Measurements from ENCODE around the gene RUNX2.
A peak's percentile ranks its signal among the peaks of the same experiment; 100 is the strongest.

The RUNX2 gene

DNA sequence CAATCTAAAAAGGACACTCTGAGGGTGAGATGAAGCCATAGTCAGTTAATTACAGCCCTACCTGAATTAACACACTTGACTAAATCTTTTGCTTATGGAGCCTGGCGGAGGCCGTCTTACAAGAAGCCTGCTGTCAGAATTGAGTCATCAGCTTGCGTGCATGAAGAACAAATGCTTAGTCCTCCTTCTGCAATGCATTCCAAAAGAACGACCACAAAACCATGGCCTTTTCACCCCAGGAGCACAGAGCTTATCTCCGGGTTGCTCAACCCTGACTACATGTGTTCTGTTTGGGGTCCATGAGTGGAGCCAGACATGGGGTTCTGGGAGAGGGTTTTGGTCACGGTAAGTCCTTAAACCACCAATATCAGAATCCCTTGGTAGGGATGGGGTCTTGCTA, 369.5 kb downstream of the RUNX2 start:
- ATAC-seq (replicated peaks) (no peak), DNase-seq (no peak)
- Mint-ChIP-seq H3K36me3 (ENCODE audit: insufficient read depth) (no peaks in the 10 kb centered on the region), H3K4me1 (ENCODE audit: low read depth in 2 of 2) (peaks cover 0 to 4% of the 10 kb centered on the region in 2 donors), H3K4me3 (no peak overlapping the region), H3K27ac (no peak overlapping the region), H3K27me3 (no peaks in the 10 kb centered on the region), H3K9me3 (no peaks in the 10 kb centered on the region)

DNA sequence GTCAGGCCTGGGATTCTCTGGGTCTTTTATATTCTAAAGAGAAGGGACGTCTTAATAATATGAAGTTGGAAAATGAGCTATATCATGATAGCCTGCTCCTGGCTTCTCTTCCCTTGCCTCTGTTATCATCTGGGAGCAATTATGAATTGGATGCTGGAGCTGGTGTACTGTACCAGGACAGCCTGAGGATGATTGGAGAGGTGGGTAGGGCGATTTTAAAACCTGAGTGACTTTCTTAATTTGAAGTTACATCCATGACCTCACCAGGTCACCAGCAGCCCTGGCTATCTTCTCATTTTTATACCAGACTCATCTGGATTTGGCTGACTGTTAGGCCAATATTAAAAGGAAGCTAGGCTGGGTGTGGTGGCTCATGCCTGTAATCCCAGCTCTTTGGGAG, 369.9 kb downstream of the RUNX2 start:
- DNase-seq (no peak), ATAC-seq (replicated peaks) (no peak)
- no peaks in the 10 kb centered on the region for H3K36me3 Mint-ChIP-seq (ENCODE audit: insufficient read depth)
- no peak overlapping the region for H3K4me3 Mint-ChIP-seq
- H3K9me3 Mint-ChIP-seq, result no peaks in the 10 kb centered on the region
- peaks cover 0 to 4% of the 10 kb centered on the region in 2 donors for H3K4me1 Mint-ChIP-seq (ENCODE audit: low read depth in 2 of 2)
- H3K27me3 Mint-ChIP-seq, result no peaks in the 10 kb centered on the region
- H3K27ac Mint-ChIP-seq, result no peak overlapping the region

DNA sequence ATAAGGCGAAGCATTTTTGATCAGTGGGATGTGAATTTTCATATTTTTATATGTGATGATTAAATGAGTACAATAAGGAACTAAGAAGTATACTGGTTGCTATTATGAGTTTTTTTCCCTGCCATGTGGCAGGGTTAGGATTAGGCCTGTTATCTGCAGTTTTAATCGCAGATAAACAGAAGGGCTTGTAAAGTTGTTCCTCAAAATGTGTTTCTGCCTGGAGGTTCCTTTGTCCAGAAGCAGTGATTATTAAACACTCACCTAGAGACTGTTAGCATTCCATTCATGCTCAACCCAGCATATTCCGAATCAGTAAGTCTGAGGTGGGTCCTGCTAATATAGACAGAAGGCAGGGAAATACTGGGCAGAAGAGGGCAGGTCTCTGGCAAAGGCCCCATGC, 371.5 kb downstream of the RUNX2 start:
- Mint-ChIP-seq H3K36me3 (ENCODE audit: insufficient read depth) (no peaks in the 10 kb centered on the region), H3K9me3 (no peaks in the 10 kb centered on the region), H3K4me1 (ENCODE audit: low read depth in 2 of 2) (peaks cover 0 to 4% of the 10 kb centered on the region in 2 donors), H3K4me3 (no peak overlapping the region), H3K27me3 (no peaks in the 10 kb centered on the region), H3K27ac (no peak overlapping the region)
- DNase-seq, result no peak
- no peak for ATAC-seq (replicated peaks)

DNA sequence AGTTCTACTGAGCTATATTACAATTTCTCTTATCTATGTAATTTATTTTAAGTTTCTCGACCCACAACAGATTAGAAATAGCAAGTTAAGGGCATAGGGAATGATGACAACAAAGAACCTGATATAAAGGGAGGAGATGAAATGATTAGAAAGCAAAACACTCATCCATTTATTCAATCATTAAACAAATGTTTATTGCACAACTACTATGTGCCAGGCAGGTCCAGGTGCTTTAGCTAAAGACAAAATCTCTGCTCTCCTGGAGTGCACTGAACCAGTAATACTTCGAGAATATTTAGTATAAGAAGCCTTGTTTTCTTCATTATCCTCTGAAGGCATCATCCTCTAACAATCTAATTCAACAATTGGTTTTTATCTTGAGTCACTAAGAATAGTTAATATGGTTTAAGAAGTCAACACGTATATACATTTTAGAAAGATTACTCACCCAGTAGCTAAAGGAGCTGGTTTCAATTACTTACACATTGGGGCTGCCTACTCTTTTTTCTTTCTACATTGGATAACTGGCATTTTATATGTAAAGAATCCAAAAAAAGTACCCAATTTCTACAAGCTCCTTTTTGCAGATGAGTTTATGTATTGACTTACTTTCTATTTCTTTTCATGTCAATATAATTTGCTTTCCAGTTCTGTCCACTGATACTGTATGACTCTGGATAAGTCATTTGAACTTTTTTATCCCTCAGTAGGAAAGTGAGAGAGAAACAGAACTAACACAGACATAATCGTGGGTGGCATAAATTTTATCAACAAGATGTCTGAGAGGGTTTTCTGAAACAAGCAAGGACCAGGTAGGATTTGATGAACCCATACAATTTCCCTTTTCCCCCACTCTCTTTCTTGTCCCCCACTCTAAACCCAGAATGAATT, 375.0 kb downstream of the RUNX2 start:
- no peak for DNase-seq
- Mint-ChIP-seq H3K4me3 (no peak overlapping the region), H3K36me3 (ENCODE audit: insufficient read depth) (no peaks in the 10 kb centered on the region), H3K9me3 (no peaks in the 10 kb centered on the region), H3K27ac (no peak overlapping the region), H3K27me3 (no peaks in the 10 kb centered on the region), H3K4me1 (ENCODE audit: low read depth in 2 of 2) (peaks cover 0 to 2% of the 10 kb centered on the region in 2 donors)
- no peak for ATAC-seq (replicated peaks)

DNA sequence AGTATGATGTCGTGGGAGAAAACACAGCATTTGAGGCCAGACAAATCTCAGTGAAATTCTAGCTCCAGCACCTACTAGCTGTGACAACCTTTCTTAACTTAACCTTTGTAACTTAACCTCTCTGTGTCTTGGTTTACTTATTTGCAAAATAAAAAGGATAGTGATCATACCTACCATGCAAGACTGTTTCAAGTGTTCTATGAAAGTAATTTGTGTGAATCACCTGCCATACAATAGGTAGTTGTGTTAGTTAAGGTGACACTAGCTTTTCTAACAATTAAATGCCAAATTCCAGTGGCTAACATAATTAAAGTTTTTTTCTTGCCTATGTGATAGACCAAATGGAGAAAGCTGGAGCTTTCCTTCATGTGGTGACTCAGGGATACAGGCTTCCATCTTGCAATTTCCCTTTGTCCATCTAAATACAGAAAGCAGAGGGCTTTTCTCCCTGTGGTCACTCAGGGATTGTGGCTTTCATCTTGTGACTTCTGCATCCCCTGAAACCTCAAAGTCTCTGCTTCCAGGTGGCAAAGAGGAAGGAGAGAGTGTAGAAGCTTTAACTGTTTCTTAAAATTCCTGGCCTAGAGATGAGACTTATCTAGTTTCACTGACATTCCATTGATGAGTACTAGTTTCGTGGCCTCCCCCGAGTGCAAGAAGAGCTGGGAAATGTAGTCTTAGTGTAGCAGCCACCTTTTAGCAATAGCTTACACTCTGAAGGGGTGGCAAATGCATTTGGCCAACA, 376.1 kb downstream of the RUNX2 start:
- ATAC-seq (replicated peaks), result no peak
- Mint-ChIP-seq H3K36me3 (ENCODE audit: insufficient read depth) (no peaks in the 10 kb centered on the region), H3K27me3 (no peaks in the 10 kb centered on the region), H3K4me1 (ENCODE audit: low read depth in 2 of 2) (peaks cover 0 to 2% of the 10 kb centered on the region in 2 donors), H3K9me3 (no peaks in the 10 kb centered on the region), H3K27ac (no peak overlapping the region), H3K4me3 (no peak overlapping the region)
- DNase-seq, result no peak

DNA sequence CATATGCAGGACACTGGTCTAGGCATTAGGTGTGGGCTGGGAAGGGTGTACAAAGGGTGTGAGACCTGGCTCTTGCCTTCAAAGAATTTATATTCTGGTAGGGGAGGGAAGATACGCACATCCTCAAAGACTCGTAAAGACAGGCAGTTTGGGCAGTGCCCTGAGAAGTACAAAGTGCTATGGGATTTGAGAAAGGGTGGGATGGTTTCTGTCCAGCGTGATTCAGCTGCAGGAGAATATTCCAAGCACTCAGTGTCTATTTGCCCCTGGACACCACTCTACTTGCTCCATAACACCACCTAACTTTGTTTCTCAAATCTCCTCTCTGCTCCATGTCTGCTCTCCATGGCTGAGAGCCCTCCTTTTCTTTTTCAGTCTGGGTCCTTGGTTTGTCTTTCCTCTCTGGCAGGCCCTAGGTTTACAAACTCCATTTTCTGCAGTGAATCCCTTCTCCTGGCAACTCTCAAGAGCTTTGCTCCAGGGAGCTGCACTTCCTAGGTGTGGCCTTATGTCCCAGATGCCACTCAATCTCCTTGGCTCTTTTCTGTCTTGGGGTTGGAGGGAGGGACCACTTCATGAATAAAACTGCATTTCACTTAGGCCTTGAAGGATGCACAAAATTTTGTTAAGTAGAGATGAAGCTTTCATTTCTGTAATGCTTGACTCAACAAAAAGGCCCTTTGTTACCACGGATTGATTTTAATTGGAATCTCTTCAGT, 377.2 kb downstream of the RUNX2 start:
- H3K27ac Mint-ChIP-seq, result no peak overlapping the region
- H3K4me1 Mint-ChIP-seq (ENCODE audit: low read depth in 2 of 2), result peaks cover 0 to under 1% of the 10 kb centered on the region in 2 donors
- H3K9me3 Mint-ChIP-seq, result no peaks in the 10 kb centered on the region
- ATAC-seq (replicated peaks), result no peak
- H3K36me3 Mint-ChIP-seq (ENCODE audit: insufficient read depth), result no peaks in the 10 kb centered on the region
- no peak for DNase-seq
- H3K4me3 Mint-ChIP-seq, result no peak overlapping the region
- H3K27me3 Mint-ChIP-seq, result no peaks in the 10 kb centered on the region

DNA sequence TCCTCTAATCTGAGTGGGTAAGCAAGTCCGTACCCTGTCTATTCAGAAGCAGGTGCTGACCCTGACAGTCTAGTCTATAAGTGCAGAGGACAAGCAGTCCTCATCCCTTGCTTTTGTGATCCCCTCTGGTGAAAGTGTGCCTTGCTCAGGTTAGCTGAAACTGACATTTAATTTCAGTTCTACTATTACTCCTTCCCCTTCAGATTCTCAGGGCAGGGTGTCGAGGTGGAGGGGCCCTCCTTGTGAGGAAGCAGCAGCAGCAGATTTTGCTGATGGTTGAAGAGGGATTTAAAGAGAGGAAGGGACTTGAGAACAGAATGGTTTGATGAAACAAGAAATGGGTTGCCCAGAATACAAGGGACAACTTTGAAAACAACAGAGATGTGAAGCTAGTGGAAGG, 378.2 kb downstream of the RUNX2 start:
- ATAC-seq (replicated peaks) (no peak), DNase-seq (no peak)
- Mint-ChIP-seq H3K4me1 (ENCODE audit: low read depth in 2 of 2) (peaks cover 7% of the 10 kb centered on the region in 2 donors), H3K27ac (no peak overlapping the region), H3K4me3 (no peak overlapping the region), H3K36me3 (ENCODE audit: insufficient read depth) (no peaks in the 10 kb centered on the region), H3K9me3 (no peaks in the 10 kb centered on the region), H3K27me3 (no peaks in the 10 kb centered on the region)

DNA sequence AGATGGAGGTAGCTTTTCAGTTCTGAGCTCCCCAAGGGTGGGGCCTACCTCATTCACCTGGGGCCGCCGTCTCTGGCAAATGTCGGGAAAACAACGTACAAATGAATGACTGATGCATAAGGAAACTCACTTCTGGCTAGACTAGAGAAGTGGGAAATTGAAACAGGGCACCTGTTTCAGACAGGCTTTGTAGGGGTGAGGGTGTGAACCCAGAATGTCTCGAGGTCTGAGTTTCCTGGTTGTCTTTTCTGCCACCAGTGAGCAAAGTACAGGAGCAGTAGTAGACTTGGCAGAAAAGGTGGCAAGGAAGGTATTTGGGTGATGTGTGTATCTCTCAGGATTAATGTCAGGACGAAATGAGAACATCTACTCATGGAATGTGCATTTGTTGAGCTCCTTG, 379.0 kb downstream of the RUNX2 start:
- H3K4me1 Mint-ChIP-seq (ENCODE audit: low read depth in 2 of 2), result peaks cover 7% of the 10 kb centered on the region in 2 donors

DNA sequence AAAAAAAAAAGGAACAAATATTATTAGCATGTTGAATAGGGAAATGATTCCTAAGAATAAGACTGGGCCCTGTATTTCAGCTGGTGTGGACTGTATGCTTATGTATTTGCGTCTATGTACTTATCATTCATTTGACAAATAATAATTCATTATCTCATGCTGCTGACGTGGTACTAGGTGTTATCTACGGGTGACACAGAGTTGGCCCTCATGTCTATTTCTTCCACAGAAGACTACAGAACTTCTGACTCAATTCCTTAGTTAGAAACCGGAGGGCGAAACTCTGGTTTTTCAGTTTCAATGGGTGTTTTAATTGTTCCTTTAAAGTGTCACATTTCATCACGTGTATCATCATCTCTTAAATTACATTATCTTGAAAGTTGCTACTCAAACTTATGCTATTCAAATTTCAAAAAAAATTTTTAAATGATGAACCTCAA, 381.7 kb downstream of the RUNX2 start:
- ATAC-seq (replicated peaks), result peak; percentile 39
- Mint-ChIP-seq H3K27me3 (no peaks in the 10 kb centered on the region), H3K36me3 (ENCODE audit: insufficient read depth) (peaks cover 3% of the 10 kb centered on the region)

More for the DNA sequence above, 379.0 kb downstream of the RUNX2 start:
- peak; percentile 38 for ATAC-seq (replicated peaks)
- no peak for DNase-seq
- H3K9me3 Mint-ChIP-seq, result no peaks in the 10 kb centered on the region
- no peaks in the 10 kb centered on the region for H3K36me3 Mint-ChIP-seq (ENCODE audit: insufficient read depth)
- no peaks in the 10 kb centered on the region for H3K27me3 Mint-ChIP-seq
- no peak overlapping the region for H3K4me3 Mint-ChIP-seq
- no peak overlapping the region for H3K27ac Mint-ChIP-seq

DNA sequence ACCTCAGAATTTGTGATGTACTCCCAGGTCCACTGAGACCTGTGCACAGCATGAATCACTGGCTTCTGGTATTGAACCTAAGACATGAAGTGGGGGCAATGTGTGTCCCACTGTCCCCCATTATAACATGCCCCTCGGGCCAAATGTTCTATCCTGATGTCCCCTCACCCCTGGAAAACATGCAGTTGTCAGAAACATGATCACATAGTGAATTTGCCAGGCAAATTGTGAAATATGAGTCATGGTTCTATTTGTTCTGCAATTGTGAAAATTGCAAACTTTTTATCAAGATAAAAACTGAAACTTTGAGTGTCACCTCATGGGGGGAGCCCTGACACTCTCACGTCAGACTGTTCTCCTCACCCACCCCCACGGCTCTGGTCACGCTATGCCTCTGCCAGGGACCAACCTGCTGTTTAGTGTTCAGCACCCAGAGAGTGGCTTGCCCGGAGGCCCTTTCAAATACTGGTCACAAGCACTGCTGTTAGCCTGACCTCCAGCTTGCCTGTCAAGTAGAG, 382.2 kb downstream of the RUNX2 start:
- DNase-seq, result peak in 1 of 3 experiments; percentile 11
- peak; percentile 59 for ATAC-seq (replicated peaks)
- H3K27me3 Mint-ChIP-seq, result no peaks in the 10 kb centered on the region
- peaks cover 15 to 21% of the 10 kb centered on the region in 2 donors for H3K4me1 Mint-ChIP-seq (ENCODE audit: low read depth in 2 of 2)
- no peaks in the 10 kb centered on the region for H3K9me3 Mint-ChIP-seq
- H3K4me3 Mint-ChIP-seq, result no peak overlapping the region
- H3K27ac Mint-ChIP-seq, result peak overlapping the region; percentile 45 to 78
- peaks cover 3% of the 10 kb centered on the region for H3K36me3 Mint-ChIP-seq (ENCODE audit: insufficient read depth)

More for the DNA sequence above, 381.7 kb downstream of the RUNX2 start:
- no peak for DNase-seq
- Mint-ChIP-seq H3K27ac (peak overlapping the region; percentile 45 to 78), H3K4me3 (no peak overlapping the region), H3K4me1 (ENCODE audit: low read depth in 2 of 2) (peaks cover 13 to 16% of the 10 kb centered on the region in 2 donors), H3K9me3 (no peaks in the 10 kb centered on the region)

DNA sequence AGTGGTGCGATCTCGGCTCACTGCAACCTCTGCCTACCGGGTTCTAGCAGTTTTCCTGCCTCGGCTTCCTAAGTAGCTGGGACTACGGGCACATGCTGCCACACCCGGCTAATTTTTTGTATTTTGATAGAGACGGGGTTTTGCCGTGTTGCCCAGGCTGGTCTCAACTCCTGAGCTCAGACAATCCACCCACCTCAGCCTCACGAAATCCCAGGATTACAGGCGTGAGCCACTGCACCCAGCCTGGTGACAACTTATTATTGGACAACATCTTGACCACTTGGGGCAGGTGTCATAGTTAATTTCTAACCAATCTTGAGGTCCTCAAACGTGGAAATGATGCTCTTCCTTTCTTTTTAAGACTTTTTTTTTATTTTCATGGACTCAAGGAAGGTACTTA, 383.9 kb downstream of the RUNX2 start:
- no peak overlapping the region for H3K27ac Mint-ChIP-seq
- no peak overlapping the region for H3K4me3 Mint-ChIP-seq

DNA sequence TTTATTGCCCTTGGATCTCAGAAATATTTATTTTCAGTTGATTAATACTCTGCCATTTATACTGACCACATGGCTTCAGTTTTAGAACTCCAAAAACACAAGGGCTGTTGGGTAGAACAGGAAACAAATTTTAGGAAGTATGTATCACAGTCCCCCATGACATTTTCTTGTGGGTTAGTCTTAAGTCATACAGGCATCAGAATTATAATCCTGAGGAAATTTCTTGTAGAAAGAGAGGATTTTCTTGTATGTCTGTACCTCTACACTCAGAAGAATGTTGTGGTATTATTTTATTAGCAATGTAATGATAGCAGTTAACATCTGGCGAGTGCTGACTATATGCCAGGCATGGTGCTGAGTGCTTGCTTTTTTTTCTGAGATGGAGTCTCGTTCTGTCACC, 384.7 kb downstream of the RUNX2 start:
- Mint-ChIP-seq H3K27ac (no peak overlapping the region), H3K4me3 (no peak overlapping the region), H3K9me3 (no peaks in the 10 kb centered on the region), H3K36me3 (ENCODE audit: insufficient read depth) (peaks cover 3% of the 10 kb centered on the region), H3K27me3 (no peaks in the 10 kb centered on the region), H3K4me1 (ENCODE audit: low read depth in 2 of 2) (peaks cover 15 to 21% of the 10 kb centered on the region in 2 donors)
- no peak for ATAC-seq (replicated peaks)
- no peak for DNase-seq

More for the DNA sequence above, 383.9 kb downstream of the RUNX2 start:
- Mint-ChIP-seq H3K36me3 (ENCODE audit: insufficient read depth) (peaks cover 3% of the 10 kb centered on the region), H3K27me3 (no peaks in the 10 kb centered on the region), H3K4me1 (ENCODE audit: low read depth in 2 of 2) (peaks cover 15 to 21% of the 10 kb centered on the region in 2 donors), H3K9me3 (no peaks in the 10 kb centered on the region)
- no peak for ATAC-seq (replicated peaks)
- no peak for DNase-seq

All from effector memory CD8-positive, alpha-beta T cell (primary cell).